Sigmoid colon (tissue), 7 donors: Measurements from ENCODE around the gene ENPP6. TPM values are rescaled to one million over a fixed set of nuclear protein-coding genes. Genes with fewer than 3 reads are reported as not detected.
"Not testable (repeated sequence)": the region's sequence is repeated elsewhere in the genome, so short reads cannot be mapped to it uniquely, and the experiment has no call there.

Experiments used
- DNase-seq: peaks from one replicate; pipeline ENCODE4 v3.0.0-alpha.2; 2019
- H3K27ac ChIP-seq, 4 donors: fragments of 200-600 bp; sonication (generic); one replicate each; pipeline ENCODE4 v1.5.1; 2016 to 2019; ENCODE audit warnings: mild to moderate bottlenecking in 1 of 4
- H3K27me3 ChIP-seq, 3 donors: fragments of 200-600 bp; sonication (generic); one replicate each; pipeline ENCODE4 v1.5.1; 2019; ENCODE audit warnings: mild to moderate bottlenecking in 1 of 3
- H3K36me3 ChIP-seq, 4 donors: fragments of 200-600 bp; sonication (generic); one replicate each; pipeline ENCODE4 v1.5.1; 2016 to 2019
- H3K4me1 ChIP-seq, 4 donors: fragments of 200-600 bp; sonication (generic); one replicate each; pipeline ENCODE4 v1.5.1; 2017 to 2019
- H3K4me3 ChIP-seq, 4 donors: fragments of 200-600 bp; sonication (generic); one replicate each; pipeline ENCODE4 v1.5.1; 2017 to 2019; ENCODE audit warnings: mild to moderate bottlenecking in 2 of 4, moderate library complexity in 1 of 4
- H3K9me3 ChIP-seq, 4 donors: fragments of 200-600 bp in 3 of 4; sonication (generic) in 3 of 4; one replicate each; pipeline versions ENCODE4 v1.5.1 to v1.6.1; 2013 to 2019
- CTCF ChIP-seq, 4 experiments: fragments of 450-650 bp in 3 of 4; fragments of 200-600 bp in 1 of 4; IDR thresholded peaks; one replicate each; pipeline ENCODE4 v1.5.1; 2016 to 2019; ENCODE audit warnings: antibody characterized with exemption in 4 of 4, mild to moderate bottlenecking in 3 of 4, moderate library complexity in 2 of 4
- EP300 ChIP-seq, 4 donors: sonication (generic); formaldehyde crosslinking; IDR thresholded peaks; one replicate each; pipeline ENCODE4 v1.6.1; 2017; ENCODE audit warnings: antibody characterized with exemption in 4 of 4
- POLR2A ChIP-seq, 2 donors: fragments of 450-650 bp; IDR thresholded peaks; one replicate each; pipeline ENCODE4 v1.6.1; 2016; ENCODE audit warnings: antibody characterized with exemption in 2 of 2, mild to moderate bottlenecking in 2 of 2, moderate library complexity in 2 of 2
- POLR2AphosphoS5 ChIP-seq, 4 donors: sonication (generic); formaldehyde crosslinking; IDR thresholded peaks; one replicate each; pipeline ENCODE4 v1.6.1; 2017; ENCODE audit warnings: antibody characterized with exemption in 4 of 4
- WGBS, 2 donors: extraction: QIAGEN DNeasy Blood & Tissue Kit; methylation state at CpG; one replicate each; pipeline ENCODE4 v1.1.7; 2013; 5-methylcytosine and 5-hydroxymethylcytosine counted together
- intact Hi-C: fragments of 100-400 bp; cut with DNase I; formaldehyde crosslinking; loops from one replicate; pipeline ENCODE4 v1.15.1; 2023
- polyA plus RNA-seq, 3 donors: library from polyadenylated mRNA; stranded (reverse); fragments of 200-250 nt; gene quantifications; one replicate each; pipeline ENCODE4 v1.2.3, GENCODE V29; 2013
- total RNA-seq, 4 donors: library from RNA; depleted of rRNA; stranded (reverse); fragments of >200 nt; gene quantifications; one replicate each; pipeline ENCODE4 v1.1.0, GENCODE V29; 2016
- donor health status: healthy with polysubstance abuse.
- donor health status: Bipolar disorder and iron deficiency.
- donor health status: healthy.

Gene ENPP6
- total and polyA plus RNA-seq, 7 donors = under 0.01 to 0.66 (median 0.31) TPM

GRCh38 chr4:184056877-184057276, 160.8 kb downstream of the ENPP6 start:
- no peaks in the 10 kb centered on the region for H3K4me1 ChIP-seq
- 88 to 93% methylated on average over 14 of the region's 14 CpGs for WGBS, 2 donors

GRCh38 chr4:184053434-184053833, 164.2 kb downstream of the ENPP6 start:
- no peak for DNase-seq
- no peaks in the 10 kb centered on the region for H3K4me1 ChIP-seq
- H3K4me3 ChIP-seq = no peak overlapping the region
- 34 to 72% methylated on average over 5 of the region's 5 CpGs for WGBS, 2 donors
- no peaks in the 10 kb centered on the region for H3K9me3 ChIP-seq
- H3K36me3 ChIP-seq = no peaks in the 10 kb centered on the region
- no peaks in the 10 kb centered on the region for H3K27me3 ChIP-seq
- no peak for TF ChIP-seq CTCF (IDR thresholded peaks at IDR 0.05)
- TF ChIP-seq EP300 (IDR thresholded peaks at IDR 0.05) = no peak
- no peak for TF ChIP-seq POLR2AphosphoS5 (IDR thresholded peaks at IDR 0.05)
- no peak for TF ChIP-seq POLR2A (IDR thresholded peaks at IDR 0.05)
- intact Hi-C loops = no loop called here
- no peak overlapping the region for H3K27ac ChIP-seq

More at GRCh38 chr4:184056877-184057276, 160.8 kb downstream of the ENPP6 start:
- Histone ChIP-seq H3K27ac (no peak overlapping the region), H3K4me3 (no peak overlapping the region), H3K27me3 (no peaks in the 10 kb centered on the region), H3K9me3 (no peaks in the 10 kb centered on the region), H3K36me3 (no peaks in the 10 kb centered on the region)
- TF ChIP-seq POLR2A (IDR thresholded peaks at IDR 0.05) (no peak), EP300 (IDR thresholded peaks at IDR 0.05) (no peak), CTCF (IDR thresholded peaks at IDR 0.05) (no peak), POLR2AphosphoS5 (IDR thresholded peaks at IDR 0.05) (no peak)
- intact Hi-C loops = no loop called here
- no peak for DNase-seq

GRCh38 chr4:184052616-184053015, 165.1 kb downstream of the ENPP6 start:
- WGBS, 2 donors = 50 to 63% methylated on average over 2 of the region's 2 CpGs
- Histone ChIP-seq H3K9me3 (no peaks in the 10 kb centered on the region), H3K4me1 (no peaks in the 10 kb centered on the region), H3K27me3 (no peaks in the 10 kb centered on the region), H3K4me3 (no peak overlapping the region), H3K27ac (no peak overlapping the region), H3K36me3 (no peaks in the 10 kb centered on the region)
- intact Hi-C loops = no loop called here
- no peak for DNase-seq
- TF ChIP-seq CTCF (IDR thresholded peaks at IDR 0.05) = no peak
- no peak for TF ChIP-seq EP300 (IDR thresholded peaks at IDR 0.05)
- no peak for TF ChIP-seq POLR2AphosphoS5 (IDR thresholded peaks at IDR 0.05)
- no peak for TF ChIP-seq POLR2A (IDR thresholded peaks at IDR 0.05)

- intact Hi-C loops = not testable (repeated sequence)
Observed at GRCh38 chr4:184051262-184051661, 166.4 kb downstream of the ENPP6 start.

GRCh38 chr4:184046148-184046547, 171.5 kb downstream of the ENPP6 start:
- 88 to 90% methylated on average over 1 of the region's 1 CpG for WGBS, 2 donors
- TF ChIP-seq EP300 (IDR thresholded peaks at IDR 0.05) (no peak), CTCF (IDR thresholded peaks at IDR 0.05) (no peak)
- intact Hi-C loops = no loop called here
- peaks cover 0 to 7% (median 0%) of the 10 kb centered on the region in 3 donors for H3K27me3 ChIP-seq
- H3K4me3 ChIP-seq = no peak overlapping the region
- no peak overlapping the region for H3K27ac ChIP-seq
- no peaks in the 10 kb centered on the region for H3K36me3 ChIP-seq
- DNase-seq = no peak
- H3K4me1 ChIP-seq = no peaks in the 10 kb centered on the region
- H3K9me3 ChIP-seq = peaks cover 0 to 9% (median 5%) of the 10 kb centered on the region in 4 donors

More at GRCh38 chr4:184051262-184051661, 166.4 kb downstream of the ENPP6 start:
- DNase-seq, H3K9me3 ChIP-seq, H3K4me1 ChIP-seq, H3K27ac ChIP-seq, H3K27me3 ChIP-seq, H3K36me3 ChIP-seq, H3K4me3 ChIP-seq: not testable (repeated sequence)
- 96 to 98% methylated on average over 4 of the region's 4 CpGs for WGBS, 2 donors
